ENCODE data around the gene INHBB.
"Not testable (repeated sequence)": the region's sequence is repeated elsewhere in the genome, so short reads cannot be mapped to it uniquely, and the experiment has no call there.

The INHBB gene

GRCh38 chr2:120316071-120316470 is 29.9 kb upstream of the INHBB start:
- DNase-seq (ENCODE audit: low spot score) = no peak

GRCh38 chr2:120316528-120317179 is 29.3 kb upstream of the INHBB start:
- DNase-seq (ENCODE audit: low spot score) = no peak

GRCh38 chr2:120317180-120317533 is 28.8 kb upstream of the INHBB start:
- DNase-seq (ENCODE audit: low spot score) = no peak

- no peak for DNase-seq (ENCODE audit: low spot score)
Observed at GRCh38 chr2:120317916-120318315, 28.0 kb upstream of the INHBB start.

- no peak for DNase-seq (ENCODE audit: low spot score)
Observed at GRCh38 chr2:120318626-120319025, 27.3 kb upstream of the INHBB start.

- DNase-seq (ENCODE audit: low spot score) = no peak
Observed at GRCh38 chr2:120319123-120319522, 26.8 kb upstream of the INHBB start.

GRCh38 chr2:120319686-120320317 is 26.1 kb upstream of the INHBB start:
- no peak for DNase-seq (ENCODE audit: low spot score)

- DNase-seq (ENCODE audit: low spot score) = no peak
Observed at GRCh38 chr2:120320318-120320851, 25.6 kb upstream of the INHBB start.

- not testable (repeated sequence) for DNase-seq (ENCODE audit: low spot score)
Observed at GRCh38 chr2:120320887-120321556, 24.9 kb upstream of the INHBB start.

GRCh38 chr2:120321721-120322284 is 24.1 kb upstream of the INHBB start:
- DNase-seq (ENCODE audit: low spot score) = no peak

- DNase-seq (ENCODE audit: low spot score) = no peak
Observed at GRCh38 chr2:120322329-120322728, 23.6 kb upstream of the INHBB start.

GRCh38 chr2:120323214-120323613 is 22.7 kb upstream of the INHBB start:
- no peak for DNase-seq (ENCODE audit: low spot score)

GRCh38 chr2:120323807-120324399 is 22.0 kb upstream of the INHBB start:
- no peak for DNase-seq (ENCODE audit: low spot score)

GRCh38 chr2:120324933-120325332 is 21.0 kb upstream of the INHBB start:
- DNase-seq (ENCODE audit: low spot score) = no peak

GRCh38 chr2:120326066-120326465 is 19.9 kb upstream of the INHBB start:
- no peak for DNase-seq (ENCODE audit: low spot score)

GRCh38 chr2:120330946-120331822 is 14.8 kb upstream of the INHBB start:
- DNase-seq (ENCODE audit: low spot score) = no peak

GRCh38 chr2:120331903-120332302 is 14.0 kb upstream of the INHBB start:
- no peak for DNase-seq (ENCODE audit: low spot score)

- no peak for DNase-seq (ENCODE audit: low spot score)
Observed at GRCh38 chr2:120332384-120332783, 13.6 kb upstream of the INHBB start.

GRCh38 chr2:120334068-120334467 is 11.9 kb upstream of the INHBB start:
- DNase-seq (ENCODE audit: low spot score) = no peak

GRCh38 chr2:120336749-120337148 is 9.2 kb upstream of the INHBB start:
- DNase-seq (ENCODE audit: low spot score) = no peak

GRCh38 chr2:120338015-120338414 is 7.9 kb upstream of the INHBB start:
- no peak for DNase-seq (ENCODE audit: low spot score)

GRCh38 chr2:120341977-120342376 is 4.0 kb upstream of the INHBB start:
- DNase-seq (ENCODE audit: low spot score) = no peak
